ENCODE results near the gene CDNF. TPM values are rescaled to one million over a fixed set of nuclear protein-coding genes. Genes with fewer than 3 reads are reported as not detected.

The CDNF gene
- total and polyA plus RNA-seq, 2 donors from 2014 or later = 2.1 to 2.3 TPM

- intact Hi-C loops (cut with DNase I) = no loop called here
- TF ChIP-seq, protein P1, sequence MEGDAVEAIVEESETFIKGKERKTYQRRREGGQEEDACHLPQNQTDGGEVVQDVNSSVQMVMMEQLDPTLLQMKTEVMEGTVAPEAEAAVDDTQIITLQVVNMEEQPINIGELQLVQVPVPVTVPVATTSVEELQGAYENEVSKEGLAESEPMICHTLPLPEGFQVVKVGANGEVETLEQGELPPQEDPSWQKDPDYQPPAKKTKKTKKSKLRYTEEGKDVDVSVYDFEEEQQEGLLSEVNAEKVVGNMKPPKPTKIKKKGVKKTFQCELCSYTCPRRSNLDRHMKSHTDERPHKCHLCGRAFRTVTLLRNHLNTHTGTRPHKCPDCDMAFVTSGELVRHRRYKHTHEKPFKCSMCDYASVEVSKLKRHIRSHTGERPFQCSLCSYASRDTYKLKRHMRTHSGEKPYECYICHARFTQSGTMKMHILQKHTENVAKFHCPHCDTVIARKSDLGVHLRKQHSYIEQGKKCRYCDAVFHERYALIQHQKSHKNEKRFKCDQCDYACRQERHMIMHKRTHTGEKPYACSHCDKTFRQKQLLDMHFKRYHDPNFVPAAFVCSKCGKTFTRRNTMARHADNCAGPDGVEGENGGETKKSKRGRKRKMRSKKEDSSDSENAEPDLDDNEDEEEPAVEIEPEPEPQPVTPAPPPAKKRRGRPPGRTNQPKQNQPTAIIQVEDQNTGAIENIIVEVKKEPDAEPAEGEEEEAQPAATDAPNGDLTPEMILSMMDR (IDR thresholded peaks at IDR 0.05; ENCODE audit: borderline replicate concordance, extremely low read depth, insufficient read depth) = no peak
- no peak overlapping the region for H3K27ac ChIP-seq (ENCODE audit: low read depth in 2 of 2, low read length in 2 of 2)
These were observed 42.0 kb upstream of the CDNF start for GRCh38 chr10:14879928-14880193.

GRCh38 chr10:14879124-14879927 is 41.5 kb upstream of the CDNF start:
- FAIRE-seq = no peak
- TF ChIP-seq, protein P1 (IDR thresholded peaks at IDR 0.05; ENCODE audit: borderline replicate concordance, extremely low read depth, insufficient read depth) = no peak
- H3K27ac ChIP-seq (ENCODE audit: low read depth in 2 of 2, low read length in 2 of 2) = peak overlapping the region; percentile 61 to 70
- peaks cover 0 to 5% (median 3%) of the 10 kb centered on the region in 3 donors for H3K4me1 ChIP-seq (ENCODE audit: control insufficient read depth in 2 of 3, insufficient read depth in 2 of 3, low read depth in 1 of 3, low read length in 3 of 3)
- H3K27me3 ChIP-seq (ENCODE audit: control insufficient read depth, insufficient read depth, low read length) = no peaks in the 10 kb centered on the region
- H3K36me3 ChIP-seq (ENCODE audit: control insufficient read depth in 2 of 3, insufficient read depth in 3 of 3, low read length in 3 of 3) = no peaks in the 10 kb centered on the region
- peak in 3 of 5 donors; percentile 59 to 75 (median 68) for DNase-seq
- peak overlapping the region; percentile 41 to 74 (median 51) for H3K9ac ChIP-seq (ENCODE audit: low read length in 3 of 3)
- H3K9me3 ChIP-seq (ENCODE audit: control insufficient read depth in 2 of 3, insufficient read depth in 1 of 3, low read length in 3 of 3) = no peaks in the 10 kb centered on the region
- intact Hi-C loops (cut with DNase I) = no loop called here
- H3K4me3 ChIP-seq (ENCODE audit: low read length in 3 of 3) = peak overlapping the region; percentile 56 to 76 (median 74)

More at GRCh38 chr10:14879928-14880193, 42.0 kb upstream of the CDNF start:
- peak overlapping the region in 1 of 3 donors; percentile 41 for H3K9ac ChIP-seq (ENCODE audit: low read length in 3 of 3)
- FAIRE-seq (no peak), DNase-seq (peak in 1 of 5 donors; percentile 35)
- H3K4me3 ChIP-seq (ENCODE audit: low read length in 3 of 3) = peak overlapping the region; percentile 56 to 76 (median 74)
- no peaks in the 10 kb centered on the region for H3K27me3 ChIP-seq (ENCODE audit: control insufficient read depth, insufficient read depth, low read length)
- H3K36me3 ChIP-seq (ENCODE audit: control insufficient read depth in 2 of 3, insufficient read depth in 3 of 3, low read length in 3 of 3) = no peaks in the 10 kb centered on the region
- H3K4me1 ChIP-seq (ENCODE audit: control insufficient read depth in 2 of 3, insufficient read depth in 2 of 3, low read depth in 1 of 3, low read length in 3 of 3) = peaks cover 0 to 5% (median 3%) of the 10 kb centered on the region in 3 donors
- no peaks in the 10 kb centered on the region for H3K9me3 ChIP-seq (ENCODE audit: control insufficient read depth in 2 of 3, insufficient read depth in 1 of 3, low read length in 3 of 3)

- TF ChIP-seq, protein P1 (IDR thresholded peaks at IDR 0.05; ENCODE audit: borderline replicate concordance, extremely low read depth, insufficient read depth) = peak; percentile 19
- H3K9ac ChIP-seq (ENCODE audit: low read length in 3 of 3) = peak within 1 kb of the TSS; percentile 51 to 84 (median 81)
- H3K9me3 ChIP-seq (ENCODE audit: control insufficient read depth in 2 of 3, insufficient read depth in 1 of 3, low read length in 3 of 3) = no peaks in the 10 kb centered on the region
- peak within 1 kb of the TSS; percentile 89 to 95 for H3K27ac ChIP-seq (ENCODE audit: low read depth in 2 of 2, low read length in 2 of 2)
- peaks cover 0 to 5% (median 3%) of the 10 kb centered on the region in 3 donors for H3K4me1 ChIP-seq (ENCODE audit: control insufficient read depth in 2 of 3, insufficient read depth in 2 of 3, low read depth in 1 of 3, low read length in 3 of 3)
- DNase-seq (peak; percentile 97 to 99 (median 98)), FAIRE-seq (no peak)
- intact Hi-C loops (cut with DNase I) = no loop called here
- H3K36me3 ChIP-seq (ENCODE audit: control insufficient read depth in 2 of 3, insufficient read depth in 3 of 3, low read length in 3 of 3) = no peaks in the 10 kb centered on the region
- no peaks in the 10 kb centered on the region for H3K27me3 ChIP-seq (ENCODE audit: control insufficient read depth, insufficient read depth, low read length)
- peak within 1 kb of the TSS; percentile 81 to 92 (median 87) for H3K4me3 ChIP-seq (ENCODE audit: low read length in 3 of 3)
These were observed 40.7 kb upstream of the CDNF start, which contains the start of gene SUV39H2 for GRCh38 chr10:14878266-14879123. TSS of gene SUV39H2 (plus strand) at chr10:14878866. CDS start at chr10:14878889, 23 bp downstream.

All from kidney (tissue), 14 donors.